Activated CD8-positive, alpha-beta T cell treated with anti-CD3 and anti-CD28 coated beads for 36 hours (primary cell): ENCODE results near the gene PTS. TPM values are rescaled to one million over a fixed set of nuclear protein-coding genes. Genes with fewer than 3 reads are reported as not detected.

Source experiments
- ATAC-seq: fragments of 200-7000 bp; cut with Tn5 transposase; one replicate; pipeline ENCODE4 v1.10.0; 2021; ENCODE audit warnings: mild to moderate bottlenecking, moderate library complexity
- CTCF ChIA-PET: fragments of 350-600 bp; sonication (Branson Sonifier 250); formaldehyde crosslinking; loops from one replicate; lab custom pipeline; 2021; ENCODE audit warnings: antibody characterized with exemption; lab: Charles Lee
- POLR2A ChIA-PET: fragments of 350-600 bp; sonication (Branson Sonifier 250); formaldehyde crosslinking; loops from one replicate; lab custom pipeline; 2021; ENCODE audit warnings: antibody characterized with exemption; lab: Charles Lee
- DNase-seq: peaks from one replicate; pipeline ENCODE4 v3.0.0-alpha.2; 2020
- H3K27ac Mint-ChIP-seq: one replicate; pipeline ENCODE4 v1.8.0; 2021; ENCODE audit warnings: mild to moderate bottlenecking, mixed read lengths
- H3K27me3 Mint-ChIP-seq: one replicate; pipeline ENCODE4 v1.8.0; 2021; ENCODE audit warnings: mixed read lengths
- H3K36me3 Mint-ChIP-seq: one replicate; pipeline ENCODE4 v1.8.0; 2021; ENCODE audit warnings: low read depth, mixed read lengths
- H3K4me1 Mint-ChIP-seq: one replicate; pipeline ENCODE4 v1.8.0; 2021; ENCODE audit warnings: low read depth, mixed read lengths
- H3K4me3 Mint-ChIP-seq: one replicate; pipeline ENCODE4 v1.8.0; 2021; ENCODE audit warnings: mild to moderate bottlenecking, moderate library complexity, mixed read lengths
- H3K9me3 Mint-ChIP-seq: one replicate; pipeline ENCODE4 v1.8.0; 2021; ENCODE audit warnings: mixed read lengths
- CTCF ChIP-seq: fragments of 200-600 bp; IDR thresholded peaks from one replicate; pipeline ENCODE4 v1.8.0; 2022; ENCODE audit warnings: antibody characterized with exemption, mild to moderate bottlenecking
- intact Hi-C: fragments of 100-400 bp; cut with micrococcal nuclease; formaldehyde crosslinking; loops from one replicate; pipeline ENCODE4 v1.10.0; 2022
- total RNA-seq, 2 experiments: library from RNA; stranded (reverse); gene quantifications; one replicate each; pipeline ENCODE4 v1.2.3, GENCODE V29; 2021

Gene PTS
- total RNA-seq = 10 to 100 TPM; 22.6 to 24.9 TPM

GRCh38 chr11:112226062-112226830 is at the start of gene PTS:
Gene PTS (plus strand): TSS chr11:112226428. CDS start chr11:112226444, 16 bp downstream.
- intact Hi-C loops = no loop called here
- ATAC-seq = peak; percentile 97
- ChIA-PET CTCF (interaction anchor here (5.1 kb wide), 1 partner anchor 54 kb away, joined by 37 read pairs; no protein-coding TSS in a partner anchor), POLR2A (interaction anchor here (1.0 to 1.2 kb wide), 3 partner anchors 8 to 121 kb away, joined by 3 to 5 read pairs (median 3); no protein-coding TSS in a partner anchor)
- Mint-ChIP-seq H3K36me3 (peaks cover 19% of the 10 kb centered on the region), H3K9me3 (no peaks in the 10 kb centered on the region), H3K4me1 (peaks cover 15% of the 10 kb centered on the region), H3K27ac (peak within 1 kb of the TSS; percentile 95), H3K27me3 (peaks cover 1% of the 10 kb centered on the region), H3K4me3 (peak within 1 kb of the TSS; percentile 70)
- no peak for TF ChIP-seq CTCF
- DNase-seq = peak; percentile 85

- CTCF ChIA-PET = interaction anchor here (1.6 to 4.7 kb wide), 2 partner anchors 63 to 103 kb away, joined by 4 to 29 read pairs; no protein-coding TSS in a partner anchor
- no peak overlapping the region for H3K27ac Mint-ChIP-seq
- H3K36me3 Mint-ChIP-seq = peaks cover 1% of the 10 kb centered on the region
Observed at GRCh38 chr11:112177589-112177988, 48.6 kb upstream of the PTS start.

GRCh38 chr11:112178428-112178827 is 47.8 kb upstream of the PTS start:
- POLR2A ChIA-PET = no interaction called here
- Mint-ChIP-seq H3K27me3 (peaks cover 22% of the 10 kb centered on the region), H3K9me3 (no peaks in the 10 kb centered on the region), H3K4me3 (no peak overlapping the region), H3K4me1 (peaks cover 9% of the 10 kb centered on the region), H3K27ac (no peak overlapping the region), H3K36me3 (peaks cover 1% of the 10 kb centered on the region)
- ATAC-seq (no peak), DNase-seq (no peak)
- CTCF ChIA-PET = interaction anchor here (1.6 to 4.7 kb wide), 2 partner anchors 64 to 102 kb away, joined by 4 to 29 read pairs; no protein-coding TSS in a partner anchor
- intact Hi-C loops = loop anchor here (5.0 kb wide), 1 partner anchor 66 kb away; no protein-coding TSS in a partner anchor
- TF ChIP-seq CTCF = no peak

More at GRCh38 chr11:112177589-112177988, 48.6 kb upstream of the PTS start:
- no peak for ATAC-seq
- intact Hi-C loops = loop anchor here (5.0 kb wide), 1 partner anchor 65 kb away; no protein-coding TSS in a partner anchor
- TF ChIP-seq CTCF = no peak
- Mint-ChIP-seq H3K4me1 (peaks cover 9% of the 10 kb centered on the region), H3K4me3 (no peak overlapping the region), H3K9me3 (no peaks in the 10 kb centered on the region), H3K27me3 (peaks cover 22% of the 10 kb centered on the region)
- no peak for DNase-seq
- POLR2A ChIA-PET = no interaction called here

GRCh38 chr11:112178936-112179335 is 47.3 kb upstream of the PTS start:
- no peak overlapping the region for H3K4me3 Mint-ChIP-seq
- intact Hi-C loops = loop anchor here (5.0 kb wide), 1 partner anchor 67 kb away; no protein-coding TSS in a partner anchor
- no peak for DNase-seq
- no peak for TF ChIP-seq CTCF
- no peaks in the 10 kb centered on the region for H3K9me3 Mint-ChIP-seq
- peaks cover 22% of the 10 kb centered on the region for H3K27me3 Mint-ChIP-seq
- H3K4me1 Mint-ChIP-seq = peaks cover 9% of the 10 kb centered on the region
- peaks cover 1% of the 10 kb centered on the region for H3K36me3 Mint-ChIP-seq
- CTCF ChIA-PET = interaction anchor here (4.7 kb wide), 1 partner anchor 64 kb away, joined by 29 read pairs; no protein-coding TSS in a partner anchor
- H3K27ac Mint-ChIP-seq = no peak overlapping the region
- ATAC-seq = no peak
- POLR2A ChIA-PET = no interaction called here
